HG03060 (cell line): Measurements from ENCODE around the gene GAMT.

Experiments
- ATAC-seq: cut with Tn5 transposase; IDR thresholded peaks from one replicate; pipeline ENCODE4 v1.9.1; 2021; ENCODE audit warnings: low read depth, moderate number of reproducible peaks; ENCODE audit not compliant: unreplicated experiment

The GAMT gene

DNA sequence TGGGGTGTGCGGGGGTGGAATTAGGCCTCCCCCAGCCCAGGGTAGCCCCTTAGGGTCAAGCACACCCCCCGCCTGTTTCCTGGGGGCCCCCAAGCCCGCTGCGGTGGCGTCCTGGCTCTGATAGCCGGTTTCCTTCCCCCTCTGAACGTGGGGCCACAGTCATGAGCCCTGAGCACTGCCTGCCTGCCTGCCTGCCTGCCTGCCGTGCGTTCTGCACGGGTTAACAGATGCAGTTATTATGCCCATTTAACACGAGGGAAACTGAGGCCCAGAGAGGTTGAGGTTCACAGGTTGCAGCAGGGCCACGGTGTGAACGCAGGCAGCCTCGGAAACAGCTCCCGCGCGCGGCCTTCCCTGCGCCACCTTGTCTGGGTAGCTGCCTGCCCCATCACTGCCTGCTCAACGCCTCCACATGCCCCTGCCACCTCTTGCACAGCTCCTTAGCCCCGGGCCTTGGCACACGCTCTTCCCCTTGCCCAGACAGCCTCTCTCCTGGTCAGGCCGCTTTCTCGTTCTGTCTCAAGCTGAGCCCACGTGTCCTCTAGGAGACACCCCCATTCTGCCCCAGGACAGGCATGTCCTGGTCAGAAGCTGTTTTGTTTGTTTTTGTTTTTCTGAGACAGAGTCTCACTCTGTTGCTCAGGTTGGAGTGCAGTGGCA, 1.2 kb upstream of the GAMT start:
- ATAC-seq = no peak

DNA sequence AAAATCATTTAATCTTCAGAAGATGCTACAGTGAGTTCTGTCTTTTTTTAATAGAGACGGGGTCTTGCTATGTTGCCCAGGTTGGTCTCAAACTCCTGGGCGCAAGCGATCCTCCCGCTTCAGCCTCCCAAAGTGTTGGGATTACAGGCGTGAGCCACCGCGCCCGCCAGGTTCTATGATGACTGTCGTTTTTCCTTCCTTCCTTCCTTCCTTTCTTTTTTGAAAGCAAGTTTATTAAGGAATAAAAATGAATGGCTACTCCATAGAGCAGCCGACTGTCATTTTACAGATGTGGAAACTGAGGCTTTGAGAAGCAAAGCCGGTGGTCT, 511 bp upstream of the GAMT start:
- ATAC-seq = no peak

DNA sequence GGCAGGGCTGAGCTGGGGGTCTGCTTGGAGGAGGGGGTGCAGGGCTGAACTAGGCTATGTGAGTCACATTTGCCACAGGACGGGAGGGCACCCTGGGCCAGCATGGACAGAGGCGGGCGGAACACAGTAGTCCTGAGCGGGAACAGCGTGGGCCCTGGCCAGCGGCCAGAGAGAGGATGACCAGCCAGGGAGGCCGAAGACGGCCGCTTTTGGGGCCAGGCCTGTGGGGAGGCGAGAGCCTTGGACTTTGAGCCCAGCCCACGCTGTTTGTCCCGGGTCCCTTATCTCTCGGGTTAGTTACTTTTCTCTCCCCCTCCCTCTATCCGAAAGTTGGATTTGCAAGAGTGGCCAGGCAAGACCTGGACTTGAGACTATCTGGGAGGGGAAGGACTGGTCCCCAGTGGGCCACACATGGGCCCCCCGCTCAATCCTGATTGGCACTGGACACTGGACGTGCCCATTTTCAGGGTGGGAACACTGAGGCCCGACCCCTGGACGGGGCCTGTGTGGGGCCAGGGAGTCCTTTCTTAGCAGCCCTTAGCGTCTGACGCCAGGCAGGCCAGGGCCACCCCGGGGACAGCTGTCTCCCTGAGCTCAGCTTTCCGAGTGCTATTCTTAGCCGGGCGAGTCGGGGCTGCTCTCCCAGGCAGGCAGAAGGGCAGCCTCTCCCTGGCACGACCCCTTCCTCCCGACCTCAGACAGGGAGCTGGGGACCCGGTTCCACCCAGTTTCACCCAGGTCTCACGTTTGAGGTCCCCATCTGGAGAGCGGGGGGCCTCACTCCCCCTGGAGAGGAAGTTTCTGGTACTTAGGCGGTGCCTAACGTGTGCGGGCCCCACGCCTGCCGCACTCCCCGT, 833 bp downstream of the GAMT start:
- no peak for ATAC-seq

DNA sequence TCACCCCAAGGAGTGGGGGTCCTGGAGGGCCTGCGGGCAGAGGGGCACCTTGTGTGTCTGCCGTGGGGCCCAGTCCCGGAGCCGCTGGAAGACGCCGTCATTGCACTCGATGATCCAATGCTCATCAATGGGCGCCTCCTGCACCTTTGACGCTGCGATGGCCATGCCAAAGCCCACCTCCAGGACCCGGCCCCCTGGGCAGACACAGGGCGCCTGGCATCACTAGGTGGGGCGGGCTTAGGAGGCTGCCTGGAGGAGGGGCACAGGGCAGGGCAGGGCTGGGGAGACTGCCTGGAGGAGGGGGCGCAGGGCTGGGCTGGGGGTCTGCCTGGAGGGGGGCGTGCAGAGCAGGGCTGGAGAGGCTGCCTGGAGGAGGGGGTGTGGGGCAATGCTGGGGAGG, 1.6 kb downstream of the GAMT start:
- no peak for ATAC-seq

DNA sequence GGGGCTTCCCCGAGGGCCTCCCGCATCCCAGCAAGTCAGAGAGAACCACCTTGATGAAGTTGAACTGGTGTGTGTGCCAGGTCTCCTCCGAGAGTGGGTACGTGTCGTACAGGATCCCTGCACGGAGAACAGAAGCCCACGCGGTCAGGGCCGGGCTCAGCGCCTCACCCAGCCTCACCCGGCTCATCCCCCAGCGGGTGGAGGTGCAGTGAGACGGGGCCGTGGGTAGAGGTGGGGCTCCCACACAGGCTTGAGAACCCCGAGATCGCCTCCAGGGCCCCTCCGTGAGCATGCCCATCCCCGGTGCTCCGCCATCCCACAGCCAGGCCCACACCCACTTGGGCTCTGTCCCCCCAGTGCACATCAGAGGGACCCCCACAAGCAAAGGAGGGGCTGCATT, 2.3 kb downstream of the GAMT start:
- no peak for ATAC-seq

DNA sequence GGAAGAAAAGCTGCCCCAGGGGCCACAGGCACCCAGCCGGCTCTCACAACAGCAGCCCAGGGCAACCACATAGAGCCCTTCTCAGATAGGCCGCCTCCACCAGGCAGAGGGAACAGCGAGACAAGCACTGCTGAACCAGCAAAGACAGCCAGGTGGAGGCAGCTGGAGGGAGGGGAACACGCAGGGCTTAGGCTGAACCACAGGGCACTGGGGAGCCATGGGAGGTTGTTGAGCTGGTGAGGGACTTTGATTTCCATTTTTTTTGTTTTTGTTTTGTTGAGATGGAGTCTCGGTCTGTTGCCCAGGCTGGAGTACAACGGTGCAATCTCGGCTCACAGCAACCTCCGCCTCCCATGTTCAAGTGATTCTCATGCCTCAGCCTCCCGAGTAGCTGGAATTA, 3.5 kb downstream of the GAMT start:
- ATAC-seq = no peak

DNA sequence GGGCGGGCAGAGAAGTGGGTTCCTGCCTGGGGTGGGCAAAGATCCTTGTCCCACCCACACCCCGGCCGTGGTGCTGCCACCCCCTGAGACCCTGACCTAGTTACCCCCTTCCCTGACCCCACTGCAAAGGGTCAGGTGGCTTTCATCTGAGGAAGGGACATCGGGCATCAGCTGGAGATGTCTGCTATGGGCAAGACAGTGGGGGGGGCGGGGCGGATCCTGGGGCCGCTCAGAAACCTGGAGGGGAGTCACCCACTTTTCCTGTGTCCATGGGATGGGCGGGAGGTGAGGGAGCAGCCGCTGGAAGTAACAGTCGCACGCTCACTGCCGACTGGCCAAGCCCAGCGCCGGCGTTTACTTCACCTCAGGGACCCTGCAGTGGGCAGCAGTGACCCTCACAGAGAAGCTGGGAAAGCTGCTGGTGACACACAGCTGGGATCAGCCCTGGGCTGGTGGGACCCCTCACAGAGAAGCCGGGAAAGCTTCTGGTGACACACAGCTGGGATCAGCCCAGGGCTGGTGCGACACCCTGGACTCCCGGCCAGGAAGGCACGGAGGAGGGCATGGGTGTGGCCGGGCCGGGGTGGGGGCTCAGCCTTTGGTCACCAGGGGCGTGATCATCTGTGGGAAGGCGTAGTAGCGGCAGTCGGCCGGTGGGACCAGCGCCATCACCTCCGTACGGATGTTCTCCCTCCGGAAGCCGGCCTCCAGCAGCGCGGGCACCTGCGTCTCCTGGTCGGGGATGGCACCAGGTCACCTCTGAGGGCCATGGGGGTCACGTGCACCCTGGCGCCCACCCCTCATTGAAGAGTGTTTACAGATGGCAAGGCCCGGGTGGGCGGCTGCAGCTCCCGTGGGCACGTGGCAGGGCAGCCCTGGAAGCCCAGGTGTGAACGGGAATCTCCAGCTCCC, 4.3 kb downstream of the GAMT start:
- no peak for ATAC-seq

DNA sequence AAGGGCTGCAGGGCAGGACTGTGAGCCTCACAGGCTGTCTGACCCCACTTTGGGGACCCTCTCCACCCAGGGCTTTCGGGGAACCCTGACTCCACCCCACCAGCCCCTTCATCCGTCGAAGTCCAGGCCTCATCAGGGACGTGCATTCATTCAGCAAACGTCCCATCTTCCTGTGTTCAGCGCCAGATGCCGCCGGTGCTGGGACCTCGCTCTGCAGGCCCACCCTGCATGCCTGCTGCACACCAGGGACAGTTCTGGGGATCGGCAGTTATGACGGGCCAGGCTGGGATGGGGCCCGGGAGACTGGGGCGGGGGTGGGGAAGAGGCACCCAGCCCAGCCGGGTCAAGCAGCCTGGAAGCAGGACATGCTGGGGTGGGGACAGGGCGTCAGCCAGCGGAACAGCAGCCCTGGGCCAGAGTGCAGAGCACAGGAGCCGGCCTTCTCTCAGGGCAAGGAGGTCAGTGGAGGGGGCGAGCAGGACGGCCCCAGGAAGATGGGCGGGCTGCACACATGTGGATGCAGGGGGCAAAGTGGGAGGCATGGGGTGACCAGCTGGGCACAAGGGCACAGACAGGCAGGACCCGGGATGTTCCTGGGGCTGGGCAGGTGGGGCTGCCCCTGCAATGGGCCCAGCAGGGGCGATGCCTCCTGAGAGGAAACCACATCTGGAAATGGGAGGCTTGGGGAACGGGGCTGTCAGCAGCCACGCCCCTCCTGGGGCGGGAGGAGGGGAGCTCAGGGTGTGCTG, 5.1 kb downstream of the GAMT start:
- ATAC-seq = no peak

DNA sequence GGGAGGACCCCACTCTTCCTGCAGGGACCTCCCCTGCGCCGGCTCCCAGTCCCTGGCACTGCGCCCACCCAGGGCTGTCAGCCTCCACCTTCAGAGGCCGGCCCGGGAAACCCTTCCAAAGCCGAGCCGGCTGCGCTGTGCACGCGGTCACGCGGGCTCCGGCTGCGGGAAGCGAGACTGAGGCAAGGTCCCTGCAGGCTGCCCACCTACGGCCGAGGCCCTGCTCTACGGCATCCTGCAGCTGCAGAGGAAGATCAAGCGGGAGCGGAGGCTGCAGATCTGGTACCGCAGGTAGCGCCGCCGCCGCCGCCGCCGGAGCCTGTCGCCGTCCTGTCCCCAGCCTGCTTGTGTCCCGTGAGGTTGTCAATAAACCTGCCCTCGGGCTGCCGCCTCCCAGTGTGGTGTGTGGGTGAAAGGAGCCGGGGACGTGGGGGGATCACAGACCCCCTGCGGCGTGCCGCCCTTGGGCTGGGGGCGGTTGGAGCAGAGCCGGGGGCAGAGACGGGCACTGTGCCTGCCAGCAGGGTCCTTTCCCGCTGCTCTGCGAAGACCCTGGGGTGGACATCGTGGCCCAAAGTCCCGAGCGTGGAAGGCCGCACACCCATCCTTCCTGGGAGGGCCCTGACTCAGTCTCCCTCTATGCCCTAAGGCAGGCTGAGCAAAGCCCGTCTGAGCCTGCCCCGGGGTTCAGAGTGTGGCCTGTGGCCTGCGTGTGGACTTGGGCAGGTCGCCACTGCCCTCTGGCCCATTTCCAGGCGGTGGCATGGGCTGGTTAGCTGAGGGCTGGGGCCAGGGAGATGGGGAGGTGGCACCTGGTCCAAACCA, 5.9 kb downstream of the GAMT start:
- ATAC-seq = no peak

DNA sequence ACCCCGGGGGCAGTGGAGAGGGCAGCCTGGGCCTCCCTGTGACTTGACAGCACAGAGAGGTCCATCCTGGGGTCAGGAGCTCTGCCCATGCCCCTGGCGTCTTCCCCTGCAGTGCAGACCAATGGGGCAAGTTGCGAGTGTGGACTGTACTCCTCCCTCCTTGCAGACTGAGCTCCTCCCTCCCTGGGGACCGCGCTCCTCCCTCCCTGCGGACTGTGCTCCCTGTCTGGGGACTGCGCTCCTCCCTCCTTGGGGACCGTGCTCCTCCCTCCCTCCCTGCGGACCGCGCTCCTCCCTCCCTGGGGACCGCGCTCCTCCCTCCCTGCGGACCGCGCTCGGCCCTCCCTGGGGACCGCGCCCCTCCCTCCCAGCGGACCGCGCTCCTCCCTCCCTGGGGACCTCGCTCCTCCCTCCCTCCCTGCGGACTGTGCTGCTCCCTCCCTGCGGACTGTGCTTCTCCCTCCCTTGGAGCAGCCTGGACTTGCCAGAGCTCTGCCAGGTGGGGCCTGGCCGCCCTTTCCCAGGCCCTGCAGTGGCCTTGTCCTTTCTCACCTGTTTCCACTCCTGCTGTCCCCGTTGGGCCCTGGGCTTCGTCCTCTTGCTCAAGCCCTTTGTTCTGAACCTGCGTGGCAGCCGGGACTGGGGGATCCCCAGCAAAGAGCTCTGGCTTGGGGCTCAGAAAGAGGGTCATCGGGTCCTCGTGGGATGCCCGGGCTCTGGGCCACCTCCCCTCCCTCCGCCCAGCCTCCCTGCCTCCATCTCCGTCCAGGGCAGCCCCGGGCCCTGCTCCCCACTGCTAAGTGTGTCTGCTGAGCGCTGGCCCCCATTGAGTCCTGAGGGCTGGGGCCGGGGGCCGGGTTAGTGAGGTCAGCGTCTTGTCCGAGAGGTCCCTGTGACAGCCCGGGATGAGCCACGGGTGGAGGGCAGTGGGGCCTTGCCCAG, 6.8 kb downstream of the GAMT start:
- ATAC-seq = no peak

DNA sequence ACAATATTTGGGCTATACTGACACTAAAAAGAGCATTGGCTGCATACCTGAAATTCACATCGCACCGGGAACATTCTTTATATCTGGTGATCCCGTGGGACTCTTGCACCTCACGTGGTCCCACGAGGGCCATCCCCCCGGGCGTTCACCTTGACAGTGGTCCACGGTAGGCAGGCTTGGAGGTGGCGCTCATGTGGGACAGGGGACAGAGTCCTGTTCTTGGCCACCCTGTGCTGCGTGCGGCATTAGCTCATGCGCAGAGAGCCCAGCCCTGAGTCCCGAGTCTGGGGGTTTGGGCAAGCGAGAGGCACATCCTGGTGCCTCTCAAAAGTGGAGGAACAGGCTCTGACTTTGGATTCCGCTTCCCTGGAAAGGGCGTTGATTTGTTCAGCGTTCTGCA, 7.5 kb downstream of the GAMT start:
- ATAC-seq = no peak

DNA sequence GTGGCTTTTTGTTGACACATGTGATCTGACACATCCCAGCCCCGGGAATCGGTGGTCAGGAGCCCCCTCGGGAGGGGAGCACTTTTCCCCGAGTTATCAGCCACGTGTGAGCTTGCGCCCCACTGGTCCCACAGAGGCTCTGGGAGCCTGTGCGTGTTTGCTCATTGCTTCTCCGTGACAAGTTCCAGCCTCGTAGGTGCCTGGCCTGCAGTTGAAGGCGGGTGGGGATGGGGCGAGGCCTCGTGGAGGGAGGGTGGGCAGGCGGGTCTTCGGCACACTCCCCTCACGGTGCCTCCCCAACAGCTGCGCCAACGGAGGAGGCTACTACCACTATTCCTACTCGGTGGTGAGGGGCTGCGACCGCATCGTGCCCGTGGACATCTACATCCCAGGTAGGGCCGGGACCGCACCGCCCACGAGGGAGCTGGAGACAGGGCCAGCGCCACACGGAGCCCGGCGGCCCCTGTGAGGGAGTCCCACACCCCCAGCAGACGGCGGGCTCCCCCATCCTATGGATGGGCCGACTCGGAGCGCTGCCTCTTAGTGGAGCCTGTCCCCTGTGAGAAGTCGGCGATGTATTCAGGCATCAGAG, 8.3 kb downstream of the GAMT start:
- ATAC-seq = no peak

DNA sequence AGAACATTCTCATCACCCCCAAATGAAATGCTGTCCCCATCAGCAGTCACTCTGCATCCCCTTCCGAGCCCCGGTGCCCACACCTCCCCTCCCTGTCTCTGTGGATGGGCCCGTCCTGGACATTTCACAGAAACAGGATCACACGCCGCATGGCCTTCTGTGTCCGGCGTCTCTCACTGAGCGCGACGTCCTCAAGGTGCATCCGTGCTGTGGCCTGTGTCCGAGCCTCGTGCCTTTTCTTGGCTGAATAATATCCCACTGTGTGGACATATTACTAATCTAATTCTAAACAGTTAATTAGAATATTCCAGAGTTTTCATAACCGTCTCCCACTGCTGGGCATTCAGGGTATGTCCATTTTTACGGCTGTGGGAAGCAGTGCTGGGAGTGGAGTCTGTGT, 8.9 kb downstream of the GAMT start:
- ATAC-seq = no peak

DNA sequence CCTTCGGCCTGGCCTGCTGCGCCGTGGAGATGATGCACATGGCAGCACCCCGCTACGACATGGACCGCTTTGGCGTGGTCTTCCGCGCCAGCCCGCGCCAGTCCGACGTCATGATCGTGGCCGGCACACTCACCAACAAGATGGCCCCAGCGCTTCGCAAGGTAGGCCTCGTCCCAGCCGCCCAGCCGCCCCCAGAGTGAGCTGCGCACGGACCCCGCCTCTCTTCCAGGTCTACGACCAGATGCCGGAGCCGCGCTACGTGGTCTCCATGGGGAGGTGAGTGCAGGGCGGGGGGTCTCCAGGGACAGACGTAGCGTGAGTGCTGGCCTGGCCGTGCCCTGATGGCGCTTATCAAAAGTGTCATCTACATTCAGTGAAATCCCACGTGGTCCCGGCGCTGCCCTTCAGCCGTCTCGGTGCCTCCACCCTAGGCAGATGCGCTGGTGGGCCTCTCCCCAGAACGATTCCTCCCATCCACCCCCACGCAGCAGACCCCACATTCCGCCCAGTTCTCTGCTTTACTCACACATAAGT, 10.4 kb downstream of the GAMT start:
- no peak for ATAC-seq

DNA sequence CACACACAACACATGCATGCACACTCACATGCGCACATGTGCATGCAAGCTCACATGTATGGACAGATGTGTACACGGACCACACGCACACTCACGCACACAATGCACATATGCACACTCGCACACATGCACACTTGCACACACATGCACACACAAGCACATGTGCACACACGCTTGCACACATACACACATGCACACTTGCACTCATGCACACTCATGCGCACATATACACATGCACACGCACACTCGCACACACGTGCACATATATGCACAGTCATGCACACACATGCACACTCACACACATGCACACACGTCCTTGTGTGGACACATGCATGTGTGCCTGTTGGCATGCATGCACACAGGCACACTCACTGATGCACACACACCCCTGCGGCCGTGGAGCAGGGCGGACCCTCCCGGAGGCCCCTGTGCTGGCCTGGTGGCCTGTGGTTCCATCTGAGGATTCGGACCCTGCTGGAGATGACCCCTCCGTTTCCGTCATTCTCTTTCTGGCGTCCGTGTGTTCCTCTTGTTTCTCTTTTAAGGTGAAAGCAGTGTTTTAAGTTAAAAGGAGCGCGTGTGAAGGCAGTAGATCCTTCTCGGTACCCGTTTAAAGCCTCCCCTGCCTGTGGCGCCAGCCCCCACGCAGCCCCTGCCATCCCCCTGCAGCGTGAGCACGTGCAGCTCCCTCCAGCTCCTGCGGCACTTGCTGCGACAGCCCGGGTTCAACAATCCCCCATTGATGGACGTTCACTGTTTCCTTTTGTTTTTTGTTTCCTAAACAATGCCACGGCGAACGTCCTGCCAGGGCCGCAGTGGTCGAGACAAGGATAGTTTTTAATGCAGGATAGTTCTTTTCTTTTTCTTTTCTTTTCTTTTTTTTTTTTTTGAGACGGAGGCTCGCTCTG, 12.1 kb downstream of the GAMT start:
- ATAC-seq = no peak

DNA sequence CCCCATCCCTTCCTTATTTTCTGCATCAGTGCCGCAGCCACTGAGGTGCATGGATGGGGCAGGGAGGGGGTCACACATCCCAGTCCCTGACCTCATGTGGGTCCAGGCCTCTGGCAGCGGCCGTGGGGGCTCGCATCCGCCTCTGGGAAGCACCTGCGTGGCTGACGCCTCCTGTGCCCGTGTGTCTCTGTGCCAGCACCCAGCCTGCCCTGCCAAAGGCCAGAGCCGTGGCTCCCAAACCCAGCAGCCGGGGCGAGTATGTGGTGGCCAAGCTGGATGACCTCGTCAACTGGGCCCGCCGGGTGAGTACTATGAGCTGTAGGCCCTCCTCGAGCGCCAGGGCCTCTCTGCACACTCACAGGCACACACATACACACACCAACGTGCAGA, 12.7 kb downstream of the GAMT start:
- no peak for ATAC-seq
